BE2C (cell line): ENCODE results near the gene PRCD.
"Not testable (repeated sequence)": the region's sequence is repeated elsewhere in the genome, so short reads cannot be mapped to it uniquely, and the experiment has no call there.

Experiments
- DNase-seq: peaks from one replicate; pipeline ENCODE4 v3.0.0-alpha.2; 2020
- H3K27me3 ChIP-seq: fragments of 250-450 bp; sonication (Bioruptor Pico); 2 replicates; pipeline ENCODE4 v1.5.1; 2020; ENCODE audit warnings: mild to moderate bottlenecking
- H3K36me3 ChIP-seq: fragments of 250-450 bp; sonication (Bioruptor Pico); 2 replicates; pipeline ENCODE4 v1.5.1; 2020; ENCODE audit warnings: mild to moderate bottlenecking
- H3K4me1 ChIP-seq: fragments of 250-450 bp; sonication (Bioruptor Pico); 2 replicates; pipeline ENCODE4 v1.5.1; 2020
- H3K4me3 ChIP-seq: 2 replicates; pipeline ENCODE4 v1.5.1; 2011; ENCODE audit warnings: low read depth, low read length
- H3K9me3 ChIP-seq: fragments of 250-450 bp; sonication (Bioruptor Pico); 2 replicates; pipeline ENCODE4 v1.5.1; 2020
- CTCF ChIP-seq: IDR thresholded peaks from 2 replicates; pipeline ENCODE4 v1.5.1; 2012; ENCODE audit warnings: mild to moderate bottlenecking, low read depth, low read length

PRCD gene

GRCh38 chr17:76502341-76503211, 37.3 kb upstream of the PRCD start:
- Histone ChIP-seq H3K36me3 (no peaks in the 10 kb centered on the region), H3K4me1 (peaks cover 17% of the 10 kb centered on the region), H3K27me3 (no peaks in the 10 kb centered on the region), H3K9me3 (no peaks in the 10 kb centered on the region), H3K4me3 (no peak overlapping the region)
- DNase-seq: no peak
- TF ChIP-seq CTCF: no peak

- no peaks in the 10 kb centered on the region for H3K9me3 ChIP-seq
- no peak overlapping the region for H3K4me3 ChIP-seq
- H3K27me3 ChIP-seq: no peaks in the 10 kb centered on the region
- DNase-seq: no peak
- H3K36me3 ChIP-seq: no peaks in the 10 kb centered on the region
- TF ChIP-seq CTCF: peak; percentile 20
- peaks cover 9% of the 10 kb centered on the region; the same call in 1 of the 2 replicates for H3K4me1 ChIP-seq
Observed at GRCh38 chr17:76504117-76504516, 35.7 kb upstream of the PRCD start.

- Histone ChIP-seq H3K9me3 (no peaks in the 10 kb centered on the region), H3K4me1 (peaks cover 5% of the 10 kb centered on the region; the same call in 1 of the 2 replicates), H3K36me3 (no peaks in the 10 kb centered on the region), H3K27me3 (no peaks in the 10 kb centered on the region), H3K4me3 (no peak overlapping the region)
- DNase-seq: peak; percentile 81
- TF ChIP-seq CTCF: peak; percentile 86
Observed at GRCh38 chr17:76506408-76507345, 33.2 kb upstream of the PRCD start.

GRCh38 chr17:76508472-76509063, 31.3 kb upstream of the PRCD start:
- H3K4me1 ChIP-seq, DNase-seq, H3K27me3 ChIP-seq: not testable (repeated sequence)

DNA sequence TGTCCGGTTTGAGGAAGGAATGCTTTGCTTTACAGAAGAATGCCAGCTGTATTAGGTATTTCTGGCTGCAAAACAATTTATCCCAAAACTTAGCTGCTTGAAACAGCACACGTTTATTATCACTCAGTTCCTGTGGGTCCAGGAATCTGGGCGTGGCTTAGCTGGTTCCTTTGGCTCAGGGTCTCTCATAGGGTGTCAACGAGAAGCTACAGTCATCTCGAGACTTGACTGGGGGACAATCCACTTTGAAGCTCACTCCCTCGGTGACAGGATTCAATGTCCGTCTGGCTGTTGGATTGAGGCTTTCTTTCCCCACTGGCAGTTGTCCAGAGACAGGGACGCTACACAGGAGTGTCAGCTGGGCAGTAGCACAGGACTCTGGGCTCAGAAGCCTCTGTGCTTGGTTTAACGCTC, 29.0 kb upstream of the PRCD start:
- Histone ChIP-seq H3K4me3 (no peak overlapping the region), H3K9me3 (no peaks in the 10 kb centered on the region), H3K4me1 (peaks cover 3% of the 10 kb centered on the region; the same call in 1 of the 2 replicates), H3K36me3 (no peaks in the 10 kb centered on the region), H3K27me3 (no peaks in the 10 kb centered on the region)
- no peak for DNase-seq
- no peak for TF ChIP-seq CTCF

More at GRCh38 chr17:76508472-76509063, 31.3 kb upstream of the PRCD start:
- not testable (repeated sequence) for H3K4me3 ChIP-seq, H3K9me3 ChIP-seq, H3K36me3 ChIP-seq

GRCh38 chr17:76511668-76512365, 28.0 kb upstream of the PRCD start:
- no peaks in the 10 kb centered on the region for H3K4me1 ChIP-seq

More at GRCh38 chr17:76511668-76512365, 28.0 kb upstream of the PRCD start:
- Histone ChIP-seq H3K27me3 (no peaks in the 10 kb centered on the region), H3K4me3 (no peak overlapping the region), H3K9me3 (no peaks in the 10 kb centered on the region), H3K36me3 (no peaks in the 10 kb centered on the region)
- no peak for TF ChIP-seq CTCF
- DNase-seq: no peak
